GM23248 (cell line): ENCODE data around the gene TM4SF18.

Source experiments
- EZH2 ChIP-seq: fragments of 200-600 bp; sonication (generic); IDR thresholded peaks from 2 replicates; pipeline ENCODE4 v1.6.1; 2018; ENCODE audit warnings: antibody characterized with exemption, mild to moderate bottlenecking; ENCODE audit not compliant: insufficient read depth, poor library complexity, severe bottlenecking
- EZH2phosphoT487 ChIP-seq: fragments of 200-600 bp; sonication (generic); IDR thresholded peaks from 2 replicates; pipeline ENCODE4 v1.6.1; 2018; ENCODE audit warnings: antibody characterized with exemption, moderate library complexity, mild to moderate bottlenecking, low read depth; ENCODE audit not compliant: insufficient read depth

DNA sequence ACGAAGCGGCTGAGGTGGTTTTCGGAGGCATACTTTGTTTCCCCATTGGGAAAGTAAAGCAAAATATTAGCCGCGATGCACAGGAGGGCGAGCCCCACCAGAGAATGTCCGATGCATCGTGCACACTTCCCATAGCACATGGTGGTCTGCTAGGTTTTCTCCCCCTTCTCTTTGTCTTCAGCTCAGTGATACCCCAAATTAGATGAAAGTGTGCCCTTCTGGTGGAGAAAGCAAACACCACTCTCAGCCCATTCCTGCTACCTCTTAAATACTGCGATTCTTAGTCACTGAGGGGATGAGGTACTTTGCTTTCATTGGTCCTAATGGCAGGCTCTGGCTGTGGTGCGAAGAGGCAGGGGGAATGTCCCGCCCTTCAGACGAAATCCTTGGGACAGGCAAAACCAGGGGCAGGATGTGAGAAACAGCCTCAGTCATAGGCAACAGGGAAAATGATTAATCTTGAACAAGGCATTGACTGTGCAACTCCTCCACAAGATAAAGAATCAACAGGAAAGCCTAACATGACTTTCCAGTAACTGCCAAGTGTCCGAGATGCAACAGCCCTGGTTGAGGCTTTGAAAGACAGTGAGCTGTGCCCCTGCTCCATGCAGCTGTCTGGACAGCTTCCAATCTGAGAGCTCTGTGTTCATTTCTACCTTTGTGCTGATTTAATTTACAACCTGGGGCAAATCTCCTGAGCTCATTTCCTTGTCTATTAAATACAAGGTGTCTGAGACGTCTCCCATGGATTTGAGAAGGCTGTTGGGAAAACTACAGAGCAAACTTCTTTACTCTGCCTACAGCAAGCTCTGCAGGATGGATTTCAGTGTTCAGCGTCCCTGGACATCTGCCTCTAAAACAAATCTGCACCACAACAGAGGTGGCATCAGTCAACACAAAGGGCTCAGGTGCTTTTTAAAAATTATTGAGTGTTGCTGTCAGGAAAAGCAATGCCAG lies 44.2 kb upstream of the TM4SF18 start, which contains the start of gene TM4SF1:
- TF ChIP-seq EZH2 (no peak), EZH2phosphoT487 (no peak)
